Uterus (tissue), 4 donors: Measurements from ENCODE around the gene SLC2A6. TPM values are rescaled to one million over a fixed set of nuclear protein-coding genes. Genes with fewer than 3 reads are reported as not detected.

Source experiments
- DNase-seq, 2 donors: peaks; one replicate each; pipeline ENCODE4 v3.0.0-alpha.2; 2019 to 2020
- H3K27ac ChIP-seq, 2 donors: fragments of 200-600 bp; sonication (generic); 1 replicate in 1 of 2; 2 replicates in 1 of 2; pipeline ENCODE4 v1.5.1; 2016 to 2018
- H3K27me3 ChIP-seq, 2 donors: fragments of 200-600 bp; sonication (generic); one replicate each; pipeline ENCODE4 v1.5.1; 2018 to 2019; ENCODE audit warnings: control low read depth in 1 of 2
- H3K36me3 ChIP-seq, 2 donors: fragments of 200-600 bp; sonication (generic); one replicate each; pipeline ENCODE4 v1.5.1; 2019; ENCODE audit warnings: control low read depth in 1 of 2
- H3K4me1 ChIP-seq, 2 donors: fragments of 200-600 bp; sonication (generic); one replicate each; pipeline ENCODE4 v1.5.1; 2018 to 2019; ENCODE audit warnings: control low read depth in 1 of 2
- H3K4me3 ChIP-seq, 2 donors: fragments of 200-600 bp; sonication (generic); 1 replicate in 1 of 2; 2 replicates in 1 of 2; pipeline ENCODE4 v1.5.1; 2018 to 2019; ENCODE audit warnings: mild to moderate bottlenecking in 1 of 2
- H3K9me3 ChIP-seq, 2 donors: fragments of 200-600 bp; sonication (generic); one replicate each; pipeline ENCODE4 v1.5.1; 2019; ENCODE audit warnings: control low read depth in 1 of 2
- POLR2A ChIP-seq, 2 donors: fragments of 450-650 bp; IDR thresholded peaks; one replicate each; pipeline ENCODE4 v1.6.1; 2016; ENCODE audit warnings: antibody characterized with exemption in 2 of 2, mild to moderate bottlenecking in 1 of 2, moderate library complexity in 1 of 2
- intact Hi-C: fragments of 100-400 bp; cut with DNase I; formaldehyde crosslinking; loops from one replicate; pipeline ENCODE4 v1.15.1; 2023; ENCODE audit warnings: low total_unique reads
- total RNA-seq, 4 donors: library from RNA; depleted of rRNA in 3 of 4; stranded (reverse); fragments of >200 nt in 3 of 4; gene quantifications; one replicate each; pipeline versions ENCODE4 v1.1.0 to v1.2.4, GENCODE V29; 2014 to 2023
- TF ChIP-seq, protein P1 (sequence below), 4 experiments: fragments of 200-600 bp in 2 of 4; fragments of 450-650 bp in 2 of 4; sonication (generic) in 2 of 4; IDR thresholded peaks; one replicate each; pipeline ENCODE4 v1.5.1; 2016 to 2019; ENCODE audit warnings: antibody characterized with exemption in 4 of 4, mild to moderate bottlenecking in 2 of 4, moderate library complexity in 1 of 4
- donor health status: DM: yes; HTN: yes; CAD: no.

The SLC2A6 gene
- total RNA-seq, 4 donors from 2014 or later, result 0.26 to 11.5 (median 2.1) TPM

DNA sequence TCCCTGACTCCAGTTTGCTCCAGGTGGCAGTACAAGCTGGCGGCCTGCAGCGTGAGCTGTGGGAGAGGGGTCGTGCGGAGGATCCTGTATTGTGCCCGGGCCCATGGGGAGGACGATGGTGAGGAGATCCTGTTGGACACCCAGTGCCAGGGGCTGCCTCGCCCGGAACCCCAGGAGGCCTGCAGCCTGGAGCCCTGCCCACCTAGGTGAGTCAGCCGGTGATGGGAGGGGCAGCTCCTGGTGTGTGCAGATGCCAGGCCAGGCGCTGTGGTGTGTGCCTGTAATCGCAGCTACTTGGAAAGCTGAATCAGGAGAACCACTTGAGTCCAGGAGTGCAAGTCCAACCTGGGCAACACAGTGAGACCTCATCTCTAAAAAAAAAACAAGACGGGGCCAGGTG lies 29.1 kb downstream of the SLC2A6 start:
- H3K9me3 ChIP-seq, result no peaks in the 10 kb centered on the region
- TF ChIP-seq, protein P1, sequence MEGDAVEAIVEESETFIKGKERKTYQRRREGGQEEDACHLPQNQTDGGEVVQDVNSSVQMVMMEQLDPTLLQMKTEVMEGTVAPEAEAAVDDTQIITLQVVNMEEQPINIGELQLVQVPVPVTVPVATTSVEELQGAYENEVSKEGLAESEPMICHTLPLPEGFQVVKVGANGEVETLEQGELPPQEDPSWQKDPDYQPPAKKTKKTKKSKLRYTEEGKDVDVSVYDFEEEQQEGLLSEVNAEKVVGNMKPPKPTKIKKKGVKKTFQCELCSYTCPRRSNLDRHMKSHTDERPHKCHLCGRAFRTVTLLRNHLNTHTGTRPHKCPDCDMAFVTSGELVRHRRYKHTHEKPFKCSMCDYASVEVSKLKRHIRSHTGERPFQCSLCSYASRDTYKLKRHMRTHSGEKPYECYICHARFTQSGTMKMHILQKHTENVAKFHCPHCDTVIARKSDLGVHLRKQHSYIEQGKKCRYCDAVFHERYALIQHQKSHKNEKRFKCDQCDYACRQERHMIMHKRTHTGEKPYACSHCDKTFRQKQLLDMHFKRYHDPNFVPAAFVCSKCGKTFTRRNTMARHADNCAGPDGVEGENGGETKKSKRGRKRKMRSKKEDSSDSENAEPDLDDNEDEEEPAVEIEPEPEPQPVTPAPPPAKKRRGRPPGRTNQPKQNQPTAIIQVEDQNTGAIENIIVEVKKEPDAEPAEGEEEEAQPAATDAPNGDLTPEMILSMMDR (IDR thresholded peaks at IDR 0.05), result no peak
- no peak for TF ChIP-seq POLR2A (IDR thresholded peaks at IDR 0.05)
- intact Hi-C loops, result no loop called here
- H3K4me1 ChIP-seq, result no peaks in the 10 kb centered on the region
- H3K27me3 ChIP-seq, result no peaks in the 10 kb centered on the region
- no peak for DNase-seq
- no peaks in the 10 kb centered on the region for H3K36me3 ChIP-seq
- no peak overlapping the region for H3K27ac ChIP-seq
- no peak overlapping the region for H3K4me3 ChIP-seq

- intact Hi-C loops, result no loop called here
- Histone ChIP-seq H3K27ac (no peak overlapping the region), H3K9me3 (no peaks in the 10 kb centered on the region), H3K27me3 (no peaks in the 10 kb centered on the region), H3K4me3 (no peak overlapping the region), H3K4me1 (no peaks in the 10 kb centered on the region), H3K36me3 (no peaks in the 10 kb centered on the region)
- no peak for DNase-seq
- TF ChIP-seq POLR2A (IDR thresholded peaks at IDR 0.05), result no peak
- TF ChIP-seq, protein P1 (IDR thresholded peaks at IDR 0.05), result no peak
Measured at GRCh38 chr9:133448487-133448972, 30.4 kb downstream of the SLC2A6 start.

GRCh38 chr9:133445293-133445969 lies 33.5 kb downstream of the SLC2A6 start:
- Histone ChIP-seq H3K27me3 (no peaks in the 10 kb centered on the region), H3K27ac (no peak overlapping the region), H3K4me1 (no peaks in the 10 kb centered on the region), H3K36me3 (no peaks in the 10 kb centered on the region), H3K9me3 (no peaks in the 10 kb centered on the region), H3K4me3 (no peak overlapping the region)
- DNase-seq, result no peak
- TF ChIP-seq, protein P1 (IDR thresholded peaks at IDR 0.05), result no peak
- no peak for TF ChIP-seq POLR2A (IDR thresholded peaks at IDR 0.05)
- intact Hi-C loops, result no loop called here

DNA sequence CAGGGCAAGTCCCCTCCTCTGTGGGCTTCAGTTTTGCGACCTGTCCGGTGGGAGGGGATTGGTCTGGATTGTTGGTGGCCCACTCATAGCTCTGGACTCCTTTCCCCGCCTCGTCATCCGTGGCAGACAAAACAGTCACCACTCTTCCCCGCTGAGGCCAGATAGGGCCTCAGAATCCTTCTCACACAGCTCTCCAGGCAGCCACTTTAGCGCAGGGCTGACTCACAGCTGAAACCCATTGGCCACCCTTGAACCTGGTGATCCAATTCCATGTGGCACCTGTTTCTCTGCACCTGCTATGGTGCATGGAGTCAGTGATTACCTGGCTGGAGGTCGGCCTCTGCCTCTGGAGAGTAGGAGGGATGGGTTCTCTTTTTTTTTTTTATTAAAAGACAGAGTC lies 34.9 kb downstream of the SLC2A6 start:
- intact Hi-C loops, result no loop called here
- H3K4me3 ChIP-seq, result no peak overlapping the region
- no peak for DNase-seq
- no peaks in the 10 kb centered on the region for H3K36me3 ChIP-seq
- H3K9me3 ChIP-seq, result no peaks in the 10 kb centered on the region
- TF ChIP-seq, protein P1 (IDR thresholded peaks at IDR 0.05), result no peak
- TF ChIP-seq POLR2A (IDR thresholded peaks at IDR 0.05), result no peak
- no peaks in the 10 kb centered on the region for H3K27me3 ChIP-seq
- no peak overlapping the region for H3K27ac ChIP-seq
- H3K4me1 ChIP-seq, result no peaks in the 10 kb centered on the region

DNA sequence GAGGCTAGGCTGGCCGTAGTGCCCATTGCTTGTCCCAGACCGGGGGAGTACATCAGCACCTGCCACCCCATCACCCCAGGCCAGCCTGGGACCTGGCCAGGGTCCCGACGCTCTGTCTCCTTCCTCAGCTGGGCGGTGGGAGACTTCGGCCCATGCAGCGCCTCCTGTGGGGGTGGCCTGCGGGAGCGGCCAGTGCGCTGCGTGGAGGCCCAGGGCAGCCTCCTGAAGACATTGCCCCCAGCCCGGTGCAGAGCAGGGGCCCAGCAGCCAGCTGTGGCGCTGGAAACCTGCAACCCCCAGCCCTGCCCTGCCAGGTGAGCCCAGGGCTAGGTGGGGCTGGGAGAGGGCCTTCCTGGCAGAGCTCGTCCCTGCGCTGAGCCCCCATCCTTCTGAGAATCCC lies 35.7 kb downstream of the SLC2A6 start:
- Histone ChIP-seq H3K4me3 (no peak overlapping the region), H3K27me3 (no peaks in the 10 kb centered on the region), H3K27ac (no peak overlapping the region), H3K9me3 (no peaks in the 10 kb centered on the region), H3K36me3 (no peaks in the 10 kb centered on the region), H3K4me1 (no peaks in the 10 kb centered on the region)
- DNase-seq, result no peak
- intact Hi-C loops, result no loop called here
- TF ChIP-seq POLR2A (IDR thresholded peaks at IDR 0.05), result no peak
- TF ChIP-seq, protein P1 (IDR thresholded peaks at IDR 0.05), result no peak
